Measurements from ENCODE around the gene MAP1B.
"Not testable (repeated sequence)": the region's sequence is repeated elsewhere in the genome, so short reads cannot be mapped to it uniquely, and the experiment has no call there.

The MAP1B gene

GRCh38 chr5:72107131-72107900 lies at the start of gene MAP1B:
MAP1B (plus strand) TSS chr5:72107475; CDS start chr5:72107532, 57 bp downstream.
- DNase-seq = peak in 13 of 14 donors; percentile 16 to 83 (median 50)

- no peak for DNase-seq
Observed at GRCh38 chr5:72057816-72058215, 49.5 kb upstream of the MAP1B start.

- no peak for DNase-seq
Observed at GRCh38 chr5:72063219-72063819, 44.0 kb upstream of the MAP1B start.

- peak in 1 of 14 donors; percentile 57 for DNase-seq
Observed at GRCh38 chr5:72064801-72065570, 42.3 kb upstream of the MAP1B start.

GRCh38 chr5:72065751-72066255 lies 41.5 kb upstream of the MAP1B start:
- peak in 1 of 14 donors; percentile 79 for DNase-seq

- DNase-seq = no peak
Observed at GRCh38 chr5:72066705-72067107, 40.6 kb upstream of the MAP1B start.

GRCh38 chr5:72067682-72068470 lies 39.4 kb upstream of the MAP1B start:
- DNase-seq = no peak

- no peak for DNase-seq
Observed at GRCh38 chr5:72070529-72070928, 36.7 kb upstream of the MAP1B start.

- no peak for DNase-seq
Observed at GRCh38 chr5:72071906-72072305, 35.4 kb upstream of the MAP1B start.

- no peak for DNase-seq
Observed at GRCh38 chr5:72074251-72074650, 33.0 kb upstream of the MAP1B start.

GRCh38 chr5:72075461-72075860 lies 31.8 kb upstream of the MAP1B start:
- no peak for DNase-seq

- no peak for DNase-seq
Observed at GRCh38 chr5:72076621-72077300, 30.5 kb upstream of the MAP1B start.

GRCh38 chr5:72077390-72077789 lies 29.9 kb upstream of the MAP1B start:
- no peak for DNase-seq

GRCh38 chr5:72079288-72079687 lies 28.0 kb upstream of the MAP1B start:
- no peak for DNase-seq

GRCh38 chr5:72082048-72082447 lies 25.2 kb upstream of the MAP1B start:
- DNase-seq = no peak

- DNase-seq = no peak
Observed at GRCh38 chr5:72084876-72085275, 22.4 kb upstream of the MAP1B start.

- DNase-seq = no peak
Observed at GRCh38 chr5:72085319-72085718, 22.0 kb upstream of the MAP1B start.

- DNase-seq = not testable (repeated sequence)
Observed at GRCh38 chr5:72089713-72090112, 17.6 kb upstream of the MAP1B start.

- no peak for DNase-seq
Observed at GRCh38 chr5:72092074-72092473, 15.2 kb upstream of the MAP1B start.

GRCh38 chr5:72093217-72093616 lies 14.1 kb upstream of the MAP1B start:
- DNase-seq = no peak

GRCh38 chr5:72093824-72094223 lies 13.5 kb upstream of the MAP1B start:
- DNase-seq = no peak
